Measurements from ENCODE around the gene AK5.

The AK5 gene

DNA sequence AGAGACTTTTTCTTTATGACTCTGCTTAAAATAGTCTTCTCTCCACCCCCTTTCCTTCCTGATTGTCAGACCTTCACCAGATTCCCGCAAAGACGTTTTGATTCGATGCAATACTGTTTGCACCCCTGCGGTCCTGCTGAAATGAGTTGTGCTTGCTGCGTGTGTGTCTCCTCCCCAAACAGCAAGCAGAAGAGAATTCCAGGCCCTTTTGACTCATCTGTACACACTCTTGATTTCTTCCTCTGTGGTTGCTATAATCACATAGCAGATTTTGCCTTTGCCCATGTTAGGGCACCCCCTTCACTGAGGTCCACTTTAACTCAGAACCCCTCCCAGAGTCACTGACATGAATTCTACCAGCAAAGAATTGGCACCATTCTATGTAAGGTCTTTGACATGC is 264.2 kb downstream of the AK5 start:
- DNase-seq = peak; percentile 97

DNA sequence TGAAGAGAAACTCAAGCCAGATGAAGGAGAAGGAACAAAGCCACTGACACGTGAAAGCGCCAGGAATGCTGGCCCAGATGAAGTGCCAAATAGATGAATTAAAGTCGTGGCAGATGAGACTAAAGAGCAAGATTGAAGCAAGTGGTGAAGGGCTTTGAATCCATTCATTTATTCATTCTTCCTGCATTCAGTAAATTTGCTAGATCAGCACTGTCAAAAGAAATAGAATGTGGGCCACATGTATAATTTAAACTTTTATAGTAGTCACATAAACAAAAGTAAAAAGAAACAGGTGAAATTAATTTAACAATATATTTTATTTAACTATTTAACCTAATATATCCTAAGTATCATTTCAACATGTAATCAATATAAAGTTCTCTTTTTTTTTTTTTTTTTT is 265.1 kb downstream of the AK5 start:
- DNase-seq = peak; percentile 25

DNA sequence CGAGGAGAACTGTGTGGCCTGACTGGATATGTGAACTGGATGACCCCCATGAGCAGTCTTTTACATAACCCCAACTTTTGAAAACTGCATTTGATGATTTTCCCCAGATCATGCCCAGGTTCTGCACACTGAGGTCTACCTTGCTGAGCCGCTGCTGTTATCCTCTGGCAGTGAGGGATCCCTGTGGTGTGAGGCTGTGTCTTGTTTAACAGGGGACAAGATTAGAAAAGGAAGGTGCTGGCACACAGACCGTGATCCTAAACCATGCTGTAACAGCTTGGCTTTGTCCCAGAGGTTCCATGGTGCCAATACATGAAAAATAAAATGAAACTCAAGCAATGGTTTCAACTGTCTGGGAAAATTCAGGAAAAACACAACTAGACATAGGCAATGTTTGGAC is 266.5 kb downstream of the AK5 start:
- no peak for DNase-seq

DNA sequence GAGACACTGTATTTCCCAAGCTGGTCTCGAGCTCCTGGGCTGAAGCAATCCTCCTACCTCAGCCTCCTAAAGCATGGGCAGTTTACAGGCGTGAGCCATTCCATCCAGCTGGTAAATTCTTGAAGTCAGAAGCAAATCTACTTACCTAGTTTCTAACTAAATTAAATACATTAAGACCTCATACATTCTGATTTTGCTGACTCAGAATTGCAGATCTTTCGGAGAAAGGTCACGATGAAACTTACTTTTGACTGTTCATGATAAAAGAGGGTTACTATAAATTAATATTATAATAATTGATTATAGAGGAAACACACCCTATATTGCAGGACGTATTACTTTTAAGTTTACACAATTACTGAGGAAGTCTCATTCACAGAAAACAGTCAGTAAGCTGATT is 268.3 kb downstream of the AK5 start:
- DNase-seq = no peak

DNA sequence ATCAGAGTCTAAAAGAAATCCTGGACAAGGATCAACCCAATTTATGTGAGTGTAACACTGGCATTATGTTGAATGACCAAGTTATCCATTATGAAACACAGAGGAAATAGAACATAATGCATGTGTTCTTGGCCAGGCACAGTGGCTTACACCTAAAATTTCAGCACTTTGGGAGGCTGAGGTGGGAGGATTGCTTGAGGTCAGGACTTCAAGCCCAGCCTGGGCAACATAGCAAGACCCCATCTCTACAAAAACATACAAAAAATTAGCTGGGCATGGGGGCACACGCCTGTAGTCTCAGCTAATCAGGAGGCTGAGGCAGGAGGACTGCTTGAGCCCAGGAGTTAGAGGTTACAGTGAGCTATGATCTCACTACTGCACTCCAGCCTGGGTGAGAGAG is 270.8 kb downstream of the AK5 start:
- DNase-seq = no peak

DNA sequence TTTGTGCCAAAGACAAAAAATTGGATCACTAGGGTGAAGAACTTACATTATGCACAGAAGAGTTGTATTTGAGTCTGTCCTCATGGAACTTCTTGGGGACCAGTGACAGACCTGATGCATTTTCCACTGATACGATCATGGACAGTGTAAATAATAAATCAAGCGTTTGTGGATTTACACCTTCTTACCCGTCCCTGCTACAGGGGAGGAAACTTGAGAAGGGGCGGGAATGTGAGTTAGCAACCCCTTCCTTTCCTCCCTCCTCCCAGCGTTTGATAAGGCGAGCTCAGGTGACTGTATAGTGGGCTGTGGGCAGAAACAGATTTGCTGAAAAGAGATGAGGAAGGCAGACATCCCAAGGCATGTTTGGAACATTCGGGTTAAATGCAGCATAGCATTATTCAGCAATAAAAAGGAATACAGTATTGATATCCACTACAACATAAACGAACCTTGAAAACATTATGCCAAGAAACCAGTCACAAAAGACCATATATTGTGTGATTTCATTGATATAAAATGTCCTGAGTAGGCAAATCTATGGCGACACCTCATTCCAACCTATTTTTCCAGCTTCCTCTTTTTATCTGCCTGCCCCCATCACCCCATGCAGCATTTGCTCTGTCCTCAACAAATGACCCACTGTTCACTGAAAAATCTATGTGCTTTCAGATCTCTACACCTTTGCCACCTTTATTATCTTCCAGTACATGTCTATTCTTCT is 271.9 kb downstream of the AK5 start:
- no peak for DNase-seq

DNA sequence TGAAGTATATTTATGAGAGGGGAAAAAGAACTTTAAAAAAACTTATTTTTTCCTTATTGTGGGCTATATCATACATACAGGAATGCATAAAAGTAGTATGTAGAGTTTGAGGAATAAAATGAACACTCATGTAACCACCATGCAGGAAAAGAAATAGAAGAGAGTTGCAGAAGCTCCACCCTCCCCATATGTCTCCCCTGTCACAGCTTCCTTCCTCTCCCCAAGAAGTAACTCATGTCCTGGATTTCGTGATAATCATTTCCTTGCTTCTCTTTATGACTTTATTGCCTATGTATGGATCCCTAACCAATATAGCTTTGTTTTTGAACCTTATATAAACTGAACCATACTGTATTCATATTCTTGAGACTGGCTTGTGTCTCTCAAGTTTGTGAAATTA is 274.2 kb downstream of the AK5 start:
- DNase-seq = peak; percentile 24

DNA sequence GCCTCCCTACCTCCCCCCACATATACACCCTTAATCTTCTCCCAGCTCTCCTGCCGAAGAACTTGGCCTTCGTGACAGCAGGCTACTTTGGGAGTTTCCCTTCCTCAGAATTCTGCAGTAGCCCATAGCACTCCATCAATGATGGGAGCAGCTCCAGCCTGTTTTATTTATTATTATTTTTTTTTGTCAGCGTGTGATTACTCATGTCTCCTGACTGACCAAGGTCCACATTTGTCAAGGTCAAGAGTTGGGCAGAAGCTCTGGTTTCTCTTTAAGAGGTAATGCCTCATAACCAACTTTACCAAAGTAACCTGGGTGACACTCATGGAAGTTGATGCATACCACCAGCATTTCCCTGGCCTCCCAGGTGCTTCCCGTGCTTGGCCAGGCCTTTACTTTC is 275.2 kb downstream of the AK5 start:
- no peak for DNase-seq

DNA sequence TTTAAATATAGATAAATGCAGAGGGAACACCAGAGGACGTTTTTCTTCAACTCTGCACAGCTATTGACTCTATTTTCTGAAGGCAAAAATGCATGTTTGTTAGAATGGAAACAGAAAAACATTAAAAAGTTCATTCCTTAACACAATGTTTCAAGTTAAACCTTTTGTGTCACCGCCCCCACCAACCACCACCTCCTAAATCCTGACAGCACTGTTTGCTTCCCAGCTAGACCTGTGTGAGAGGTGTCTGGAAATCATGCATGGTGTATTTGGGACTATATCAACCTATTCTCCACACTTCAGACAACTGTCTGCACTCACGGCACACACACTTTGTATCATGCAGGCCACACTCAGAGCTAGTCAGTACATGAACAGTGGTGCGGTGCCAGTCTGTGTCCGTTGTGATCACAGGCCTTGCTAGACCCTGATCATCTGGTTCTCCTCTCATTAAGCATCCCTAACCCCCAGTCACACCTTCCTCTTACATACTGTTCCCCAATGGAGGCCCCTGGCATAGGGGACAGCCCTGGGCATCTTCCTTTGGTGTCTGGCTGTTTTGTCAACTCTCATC is 276.9 kb downstream of the AK5 start:
- DNase-seq = no peak

DNA sequence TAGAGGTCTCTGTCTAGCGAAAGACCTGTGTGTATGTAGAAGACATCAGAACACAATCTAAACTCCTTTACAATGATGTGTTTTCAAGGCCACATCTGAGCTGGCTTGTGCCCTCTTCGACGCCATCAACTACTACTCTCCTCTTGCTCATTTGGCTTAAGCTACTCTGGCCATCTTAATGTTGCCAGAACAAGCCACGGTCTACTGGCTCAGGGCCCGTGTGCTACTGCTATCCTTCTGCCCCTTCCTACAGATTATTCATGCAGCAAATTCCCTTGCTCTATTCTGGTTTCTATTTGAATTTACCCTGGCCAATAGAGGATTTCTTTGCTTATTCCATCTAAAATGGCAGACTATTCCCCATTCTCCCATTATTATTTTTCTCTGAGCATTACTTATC is 278.9 kb downstream of the AK5 start:
- DNase-seq = no peak

DNA sequence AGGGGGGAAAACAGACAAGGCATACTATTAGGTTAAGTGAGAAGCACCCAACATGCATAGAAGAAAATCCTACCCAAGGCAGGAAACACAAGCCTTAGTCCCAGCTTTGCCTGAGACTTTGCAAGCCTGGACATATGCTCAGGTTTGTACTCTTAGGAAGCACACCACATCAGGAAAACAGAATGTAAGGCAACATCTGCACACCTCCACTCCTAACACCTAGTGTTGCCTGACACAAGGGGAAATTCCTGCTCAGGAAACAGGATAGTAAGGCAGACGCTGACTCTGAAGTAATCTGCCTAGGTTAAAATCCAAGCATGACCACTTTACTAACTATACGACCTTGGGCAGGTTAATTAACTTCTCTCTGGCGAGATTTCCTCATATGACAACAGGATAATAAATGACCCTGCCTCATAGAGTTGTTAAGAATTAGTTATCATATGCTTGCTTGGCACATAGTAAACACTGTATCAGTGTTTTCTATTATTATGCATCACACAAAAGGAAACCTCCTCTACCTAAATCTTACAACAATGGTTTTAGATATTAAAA is 280.9 kb downstream of the AK5 start:
- DNase-seq = no peak

DNA sequence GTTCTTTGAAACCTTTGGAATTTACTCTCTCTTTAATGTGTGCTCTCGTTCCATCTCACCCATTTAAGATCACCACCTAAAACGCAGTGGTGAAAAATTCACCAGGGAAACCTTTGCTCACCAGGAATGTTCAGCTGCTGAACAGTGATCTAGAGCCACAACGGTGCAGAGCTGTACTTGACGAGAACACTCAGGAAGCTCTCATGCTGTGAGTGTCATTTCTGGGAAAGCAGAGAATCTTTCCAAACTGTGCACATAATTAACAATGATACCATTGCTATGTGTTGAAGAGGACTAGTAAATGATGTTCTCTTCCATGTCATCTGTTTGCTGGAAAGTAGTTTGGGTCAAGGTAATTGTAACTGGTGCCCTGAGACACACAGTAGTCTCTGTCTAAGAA is 283.5 kb downstream of the AK5 start:
- no peak for DNase-seq

DNA sequence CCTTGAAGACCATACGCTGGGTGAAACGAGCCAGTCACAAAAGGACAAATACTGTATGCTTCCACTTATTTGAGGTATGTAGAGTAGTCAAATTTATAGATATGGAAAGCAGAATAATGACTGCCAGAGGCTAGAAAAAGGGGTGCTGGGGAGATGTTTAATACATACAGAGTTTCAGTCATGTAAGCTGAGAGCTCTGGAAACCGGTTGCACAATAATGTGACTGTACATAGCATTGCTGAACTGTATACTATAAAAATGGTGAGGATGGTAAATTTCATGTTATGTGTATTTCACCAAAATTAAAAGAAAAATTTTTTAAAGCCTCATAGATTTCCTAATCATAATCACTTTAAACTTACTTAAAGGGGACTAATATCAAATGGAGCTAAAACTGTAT is 289.8 kb downstream of the AK5 start:
- DNase-seq = no peak

DNA sequence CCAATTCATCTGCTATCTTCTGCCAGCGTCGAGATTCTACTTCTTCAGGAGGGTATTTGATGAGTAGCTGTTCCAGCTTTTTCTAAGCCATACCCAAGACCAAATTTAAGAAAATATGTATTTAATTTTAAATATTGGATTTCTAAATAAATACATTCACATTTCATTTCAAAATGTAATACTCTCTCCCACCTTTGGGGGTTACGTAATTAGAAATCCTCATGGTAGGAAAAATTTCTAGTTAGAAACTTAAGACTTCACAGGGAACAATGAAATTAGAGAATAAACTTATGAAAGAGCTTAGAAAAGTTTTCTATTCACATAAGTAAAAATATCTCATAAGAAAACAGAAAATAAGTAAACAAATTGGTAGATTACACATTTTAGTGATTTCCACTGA is 297.7 kb downstream of the AK5 start:
- no peak for DNase-seq

DNA sequence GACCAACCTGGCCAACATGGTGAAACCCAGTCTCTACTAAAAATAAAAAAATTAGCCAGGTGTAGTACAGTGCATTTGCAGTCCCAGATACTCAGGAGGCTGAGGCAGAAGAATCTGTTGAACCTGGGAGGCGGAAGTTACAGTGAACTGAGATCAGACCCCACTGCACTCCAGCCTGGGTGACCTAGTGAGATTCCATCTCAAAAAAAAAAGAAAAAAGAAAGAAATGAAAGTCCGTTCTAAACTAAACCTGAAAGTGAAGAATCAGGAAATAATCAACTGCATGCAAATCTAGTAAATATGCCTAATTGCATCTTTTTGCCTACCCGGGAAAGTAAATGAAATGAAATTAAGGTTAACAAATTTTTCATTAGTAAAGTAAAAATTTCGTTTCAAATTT is 301.1 kb downstream of the AK5 start:
- no peak for DNase-seq

DNA sequence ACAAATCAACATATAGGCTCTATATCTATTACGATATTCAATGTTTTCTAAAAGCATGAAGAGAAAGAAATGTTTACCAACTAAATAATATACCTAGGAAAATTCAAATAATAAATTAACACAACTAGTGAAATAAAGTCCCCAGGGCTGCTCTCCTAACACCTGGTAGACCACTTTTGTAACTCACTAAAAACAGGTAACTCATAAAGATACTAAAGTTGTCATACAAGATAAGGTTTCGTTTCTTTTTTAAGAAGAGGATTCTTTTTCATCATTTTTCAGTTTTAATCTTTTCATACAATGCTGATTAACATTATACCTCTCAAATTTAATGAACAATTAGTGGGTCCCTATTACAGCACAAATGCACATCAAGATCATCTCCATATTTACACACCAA is 301.7 kb downstream of the AK5 start:
- no peak for DNase-seq

DNA sequence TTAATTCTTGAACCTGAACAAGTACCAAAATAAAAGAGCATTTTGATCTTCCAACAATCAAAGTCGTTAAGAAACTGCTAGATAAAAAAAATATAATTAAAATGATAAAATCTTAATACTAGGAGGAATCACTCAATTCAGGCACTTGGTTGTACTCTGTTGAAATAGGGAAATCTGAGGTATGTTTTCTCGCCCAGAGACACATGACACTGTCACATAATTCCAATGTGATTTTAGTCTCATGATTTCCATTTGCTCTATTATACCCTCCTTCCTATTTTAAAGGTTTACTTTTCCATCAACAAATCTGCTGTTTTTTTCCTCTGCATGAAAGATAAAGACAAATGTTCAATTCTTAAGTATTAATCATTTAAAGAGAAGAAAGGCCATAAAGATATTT is 303.1 kb downstream of the AK5 start:
- DNase-seq = no peak

DNA sequence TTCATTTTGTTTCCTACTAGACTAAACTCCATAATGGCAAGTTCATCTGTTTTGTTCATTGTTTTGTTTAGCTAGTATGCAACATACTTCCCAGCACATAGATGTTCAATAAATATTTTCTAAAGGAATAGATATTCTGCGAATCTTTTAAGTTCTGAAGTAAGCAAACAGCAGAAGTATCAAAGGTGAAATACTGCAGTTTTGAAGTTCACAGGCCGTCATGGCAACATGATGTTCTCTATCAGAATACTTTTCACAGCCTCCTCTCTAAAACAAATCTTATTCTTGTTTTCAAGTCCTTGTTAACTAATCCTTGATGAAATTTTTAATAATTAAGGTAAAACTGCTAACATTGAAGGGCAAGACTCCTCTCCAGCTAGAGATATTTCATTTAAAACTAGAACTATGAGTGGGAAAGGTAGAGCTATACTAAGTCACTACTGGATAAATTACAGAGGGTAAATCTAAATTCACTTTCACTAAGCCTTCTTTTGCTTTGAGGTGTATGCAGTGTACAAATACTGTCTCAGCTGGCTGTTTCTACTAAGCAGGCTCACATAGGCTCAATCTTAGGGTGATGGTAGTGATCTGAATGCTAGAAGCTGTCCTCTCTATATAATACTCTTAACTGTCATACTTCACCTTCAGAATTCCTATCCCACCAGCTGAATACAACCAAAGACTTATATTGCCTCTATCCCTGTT is 303.9 kb downstream of the AK5 start:
- no peak for DNase-seq

DNA sequence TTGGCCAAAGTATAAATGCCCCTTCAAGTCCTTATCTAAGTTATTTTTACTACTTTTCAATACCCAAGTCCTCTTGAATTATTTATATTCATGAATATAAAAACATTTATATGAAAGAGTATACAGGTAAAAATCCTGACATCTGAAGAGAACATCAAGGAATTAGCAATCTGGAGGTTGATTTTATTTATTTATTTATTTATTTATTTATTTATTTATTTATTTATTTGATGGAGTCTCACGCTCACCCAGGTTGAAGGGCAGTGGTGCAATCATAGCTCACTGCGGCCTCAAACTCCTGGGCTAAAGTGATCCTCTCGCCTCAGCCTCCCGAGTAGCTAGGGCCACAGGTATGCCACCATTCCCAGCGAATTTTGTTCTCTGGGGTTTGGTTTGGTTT is 307.4 kb downstream of the AK5 start:
- no peak for DNase-seq

DNA sequence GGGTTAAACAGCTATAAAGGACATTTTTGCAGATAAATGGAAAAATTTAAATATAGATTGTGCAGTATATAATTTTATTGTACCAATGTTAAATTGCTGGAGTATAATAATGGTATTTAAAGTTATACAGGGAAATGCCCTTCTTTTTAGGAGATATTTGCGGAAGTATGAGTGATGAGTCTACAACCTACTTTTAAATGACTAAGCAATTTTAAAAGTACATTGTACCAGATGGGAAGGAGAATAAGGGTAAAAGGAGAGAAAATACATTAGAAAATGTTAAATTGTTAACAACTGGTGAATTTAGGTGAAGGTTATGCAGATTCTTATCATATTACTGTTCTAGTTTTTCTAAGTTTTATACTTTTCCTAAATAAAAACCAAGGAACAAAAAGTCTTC is 308.8 kb downstream of the AK5 start:
- no peak for DNase-seq

DNA sequence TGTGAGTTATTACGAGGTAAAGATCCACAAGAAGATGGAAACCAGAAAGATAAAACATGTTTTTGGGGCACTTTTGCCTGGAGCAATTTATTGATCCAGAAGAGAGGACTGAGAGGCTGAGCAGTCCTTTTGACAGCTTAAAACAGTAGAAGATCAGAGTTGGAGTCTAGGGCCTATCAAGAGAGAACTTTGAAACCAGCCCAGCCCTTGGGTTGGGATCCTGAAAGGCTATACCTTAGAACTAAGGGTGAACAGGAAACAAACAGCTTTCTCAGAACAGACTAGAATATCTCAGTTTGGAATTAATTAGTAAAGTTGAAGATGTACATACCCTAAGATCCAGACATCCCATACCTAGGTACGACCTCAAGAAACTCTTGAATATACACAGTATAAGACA is 311.1 kb downstream of the AK5 start:
- no peak for DNase-seq

DNA sequence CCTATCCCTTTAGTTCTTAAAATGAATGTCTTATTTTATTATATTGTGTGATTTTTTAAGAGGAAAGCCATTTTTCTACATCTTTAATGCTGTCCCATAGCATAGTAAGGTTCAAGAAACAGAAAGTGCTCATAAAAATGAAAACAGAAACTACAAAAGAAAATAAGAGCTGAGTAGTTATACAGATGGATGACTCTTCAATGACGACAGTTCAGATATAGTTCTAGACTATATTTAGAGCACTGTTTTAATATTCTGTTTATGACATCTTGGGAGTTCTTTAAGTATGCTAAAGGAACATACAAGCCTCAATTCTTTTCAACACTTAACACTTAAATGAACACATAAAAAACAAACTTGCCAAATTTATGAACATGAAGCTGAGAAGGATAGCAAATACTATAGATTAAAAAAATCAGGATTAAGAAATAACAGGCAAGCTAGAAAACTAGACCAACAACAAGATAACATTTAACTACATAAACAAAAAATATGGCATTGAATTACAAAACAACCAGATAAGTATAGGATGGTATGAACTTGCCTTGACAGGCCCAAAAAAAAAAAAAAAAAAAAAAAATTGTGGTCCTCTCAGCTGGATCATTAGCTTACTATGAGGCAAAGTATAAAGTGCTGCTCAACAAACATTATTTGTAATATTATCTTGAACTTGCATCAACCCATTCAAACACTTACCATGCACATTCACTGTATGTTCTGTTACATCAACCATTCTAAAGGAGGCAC is 312.7 kb downstream of the AK5 start:
- no peak for DNase-seq

DNA sequence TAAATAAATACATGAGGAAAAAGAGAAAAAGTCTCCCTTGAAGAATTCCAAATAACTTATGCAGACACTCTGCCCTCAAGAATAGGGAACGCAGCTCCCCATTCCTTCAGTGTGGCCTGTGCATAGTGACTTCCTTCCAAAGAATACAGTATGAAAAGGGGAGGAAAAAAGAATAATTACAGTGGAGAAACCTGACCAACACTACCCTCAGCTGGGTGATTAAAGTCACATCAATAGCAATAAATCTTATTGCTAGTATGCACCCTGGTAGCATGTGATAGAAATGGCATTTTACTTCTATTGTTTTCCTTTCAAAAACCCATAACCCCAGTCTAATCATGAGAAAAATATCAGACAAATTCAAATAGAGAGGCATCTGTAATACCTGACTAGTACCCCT is 315.5 kb downstream of the AK5 start:
- no peak for DNase-seq

Measured in fibroblast of skin of abdomen (primary cell).